ENCODE results near the gene DNMBP. TPM values are rescaled to one million over a fixed set of nuclear protein-coding genes. Genes with fewer than 3 reads are reported as not detected.
"Not testable (repeated sequence)": the region's sequence is repeated elsewhere in the genome, so short reads cannot be mapped to it uniquely, and the experiment has no call there.

Gene DNMBP
- total and polyA plus RNA-seq, 8 donors, result 8.5 to 44.6 (median 34.7) TPM

DNA sequence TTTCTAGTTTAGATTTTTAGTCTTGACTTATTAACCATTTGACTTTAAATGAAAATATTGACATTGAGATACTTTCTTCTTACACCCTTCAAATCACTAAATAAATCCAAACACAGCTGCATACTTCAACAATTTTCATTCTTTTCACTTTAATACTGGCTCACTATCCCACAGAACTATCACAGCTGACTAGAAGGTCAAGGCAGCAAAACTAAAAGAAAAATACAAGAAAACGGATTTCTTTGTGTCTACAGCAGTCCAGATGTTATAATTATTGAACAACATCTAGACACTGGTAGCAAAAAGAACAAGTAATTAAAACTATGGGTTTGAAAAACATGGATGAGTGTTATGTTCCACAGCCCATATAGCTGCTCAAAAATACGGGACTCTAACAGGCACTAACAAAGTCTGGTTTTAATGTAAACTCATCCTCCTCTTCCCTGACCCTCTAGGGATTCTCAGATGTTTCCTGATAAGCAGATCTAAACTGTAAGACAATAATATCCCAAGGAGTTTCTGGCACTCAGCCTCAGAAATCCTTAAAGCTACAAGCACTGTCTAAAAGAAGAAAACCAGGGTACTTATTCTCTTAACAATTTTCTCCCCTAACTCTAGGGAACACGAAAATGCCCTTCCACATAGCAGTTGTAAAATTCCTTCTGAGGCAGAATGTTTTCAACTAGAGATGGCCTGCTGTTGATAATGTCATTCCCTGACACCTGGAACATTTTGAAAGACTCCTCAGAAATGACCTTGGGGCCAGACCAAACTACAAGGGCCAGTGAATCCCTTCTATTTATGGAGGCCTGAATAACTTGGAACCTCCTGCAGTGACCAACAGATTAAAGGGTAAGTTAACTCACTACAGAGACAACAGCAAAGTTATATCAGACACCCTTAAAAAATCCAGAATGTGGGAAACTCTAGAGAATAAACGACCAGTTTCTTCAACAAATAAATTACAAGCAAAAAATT is 12.8 kb downstream of the DNMBP start:
- peak in 1 of 2 donors; percentile 64 for DNase-seq
- 43 to 65% (median 57%) methylated on average over 4 of the region's 4 CpGs for WGBS, 5 donors
- no peak for TF ChIP-seq CTCF (IDR thresholded peaks at IDR 0.05)
- TF ChIP-seq POLR2A (IDR thresholded peaks at IDR 0.05), result no peak
- Histone ChIP-seq H3K27me3 (no peaks in the 10 kb centered on the region), H3K27ac (peak overlapping the region in 1 of 5 donors; percentile 37), H3K4me3 (no peak overlapping the region), H3K4me1 (peaks cover 0 to 70% (median 32%) of the 10 kb centered on the region in 4 donors), H3K36me3 (no peaks in the 10 kb centered on the region), H3K9me3 (no peaks in the 10 kb centered on the region)
- intact Hi-C loops (cut with DNase I; ENCODE audit: low total_unique reads), result no loop called here

DNA sequence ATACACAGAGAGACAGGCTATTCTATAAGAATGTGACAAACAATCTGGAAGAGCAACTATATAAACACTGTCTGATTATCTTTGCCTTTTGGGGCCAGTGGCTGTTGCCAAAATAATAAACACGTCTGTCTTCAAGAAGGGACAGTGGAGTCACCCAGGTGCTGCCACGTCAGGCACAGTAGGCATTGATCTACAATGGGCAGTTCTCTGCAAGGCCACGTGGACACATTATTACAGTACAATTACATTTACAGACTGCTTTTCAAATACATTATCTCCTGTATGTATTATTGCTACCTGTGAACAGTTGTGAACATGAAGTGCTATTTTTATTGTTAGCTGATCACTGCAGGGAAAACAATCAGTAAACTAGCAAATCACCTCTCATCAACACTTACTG is 14.0 kb downstream of the DNMBP start:
- Histone ChIP-seq H3K4me3 (no peak overlapping the region), H3K9me3 (no peaks in the 10 kb centered on the region), H3K4me1 (peaks cover 0 to 58% (median 30%) of the 10 kb centered on the region in 4 donors), H3K27ac (no peak overlapping the region), H3K27me3 (no peaks in the 10 kb centered on the region), H3K36me3 (no peaks in the 10 kb centered on the region)
- intact Hi-C loops (cut with DNase I; ENCODE audit: low total_unique reads), result no loop called here
- TF ChIP-seq POLR2A (IDR thresholded peaks at IDR 0.05), result no peak
- TF ChIP-seq POLR2AphosphoS5 (IDR thresholded peaks at IDR 0.05), result no peak
- TF ChIP-seq EP300 (IDR thresholded peaks at IDR 0.05), result no peak
- TF ChIP-seq CTCF (IDR thresholded peaks at IDR 0.05), result no peak
- DNase-seq, result no peak
- WGBS, 5 donors, result 79 to 87% (median 83%) methylated on average over 3 of the region's 3 CpGs

- TF ChIP-seq POLR2AphosphoS5 (IDR thresholded peaks at IDR 0.05), result no peak
- TF ChIP-seq EP300 (IDR thresholded peaks at IDR 0.05), result no peak
- TF ChIP-seq POLR2A (IDR thresholded peaks at IDR 0.05), result no peak
- Histone ChIP-seq H3K27me3 (no peaks in the 10 kb centered on the region), H3K9me3 (no peaks in the 10 kb centered on the region), H3K4me1 (peaks cover 0 to 55% (median 29%) of the 10 kb centered on the region in 4 donors), H3K36me3 (no peaks in the 10 kb centered on the region), H3K4me3 (no peak overlapping the region), H3K27ac (no peak overlapping the region)
- intact Hi-C loops (cut with DNase I; ENCODE audit: low total_unique reads), result no loop called here
- 71 to 90% (median 84%) methylated on average over 3 of the region's 3 CpGs for WGBS, 5 donors
- no peak for DNase-seq
Measured at GRCh38 chr10:99995269-99995668, 14.5 kb downstream of the DNMBP start.

DNA sequence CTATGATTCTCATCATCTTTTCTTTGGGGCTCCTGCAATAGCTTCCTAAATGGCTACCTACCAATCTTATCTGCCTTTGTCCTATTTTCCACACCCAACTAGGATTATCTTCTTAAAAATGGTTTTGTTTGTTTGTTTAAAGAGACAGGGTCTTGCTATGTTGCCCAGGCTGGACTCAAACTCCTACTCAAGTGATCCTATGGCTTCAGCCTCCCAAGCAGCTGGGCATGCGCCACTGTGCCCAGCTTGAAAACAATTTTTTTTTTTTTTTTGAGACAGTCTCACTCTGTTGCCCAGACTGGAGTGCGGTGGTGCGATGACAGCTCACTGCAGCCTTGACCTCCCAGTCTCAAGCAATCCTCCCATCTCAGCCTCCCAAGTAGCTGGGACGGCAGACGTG is 14.9 kb downstream of the DNMBP start:
- intact Hi-C loops (cut with DNase I; ENCODE audit: low total_unique reads), result no loop called here
- Histone ChIP-seq H3K9me3 (no peaks in the 10 kb centered on the region), H3K36me3 (no peaks in the 10 kb centered on the region), H3K4me3 (no peak overlapping the region), H3K27me3 (no peaks in the 10 kb centered on the region), H3K4me1 (peaks cover 0 to 50% (median 26%) of the 10 kb centered on the region in 4 donors), H3K27ac (peak overlapping the region in 3 of 5 donors; percentile 38 to 66 (median 41))
- TF ChIP-seq POLR2AphosphoS5 (IDR thresholded peaks at IDR 0.05), result no peak
- DNase-seq, result no peak
- 73 to 98% (median 95%) methylated on average over 5 of the region's 5 CpGs for WGBS, 5 donors

GRCh38 chr10:99993701-99994689 is 15.8 kb downstream of the DNMBP start:
- WGBS, 5 donors, result 52 to 77% (median 66%) methylated on average over 8 of the region's 8 CpGs
- Histone ChIP-seq H3K27ac (peak overlapping the region in 4 of 5 donors; percentile 11 to 66 (median 43)), H3K4me3 (no peak overlapping the region), H3K36me3 (peaks cover 0 to 6% (median 4%) of the 10 kb centered on the region in 4 donors), H3K4me1 (peaks cover 0 to 43% (median 23%) of the 10 kb centered on the region in 4 donors), H3K27me3 (no peaks in the 10 kb centered on the region), H3K9me3 (no peaks in the 10 kb centered on the region)
- intact Hi-C loops (cut with DNase I; ENCODE audit: low total_unique reads), result no loop called here
- TF ChIP-seq POLR2AphosphoS5 (IDR thresholded peaks at IDR 0.05) (peak in 2 of 3 donors; percentile 25 to 71), CTCF (IDR thresholded peaks at IDR 0.05) (no peak), POLR2A (IDR thresholded peaks at IDR 0.05) (no peak), EP300 (IDR thresholded peaks at IDR 0.05) (no peak)
- peak; percentile 44 to 87 for DNase-seq

GRCh38 chr10:99985637-99986036 is 24.1 kb downstream of the DNMBP start:
- 87 to 96% (median 92%) methylated on average over 5 of the region's 5 CpGs for WGBS, 5 donors
- intact Hi-C loops (cut with DNase I; ENCODE audit: low total_unique reads), result not testable (repeated sequence)

More at GRCh38 chr10:99985637-99986036, 24.1 kb downstream of the DNMBP start:
- not testable (repeated sequence) for H3K27ac ChIP-seq, H3K9me3 ChIP-seq, H3K27me3 ChIP-seq, H3K36me3 ChIP-seq, H3K4me3 ChIP-seq, DNase-seq
- peaks cover 6 to 35% (median 19%) of the 10 kb centered on the region in 4 donors for H3K4me1 ChIP-seq

Measured in stomach (tissue), 9 donors.